HepG2 (cell line): ENCODE data around the gene ENGASE. TPM values are rescaled to one million over a fixed set of nuclear protein-coding genes. Genes with fewer than 3 reads are reported as not detected.

ENCODE experiments used
- ATAC-seq: fragments of 200-7000 bp; cut with Tn5 transposase; 3 replicates; pipeline ENCODE4 v1.9.1; 2020; ENCODE audit warnings: mild to moderate bottlenecking, moderate library complexity
- BruUV-seq: library from RNA; stranded (reverse); fragments of 400-500 nt; replicated peaks from 2 replicates; lab custom pipeline; 2021; lab: Mats Ljungman, UMichigan
- CTCF ChIA-PET: fragments of 300-600 bp; formaldehyde crosslinking; extraction: SDS; loops from one replicate; lab custom pipeline; 2021; ENCODE audit warnings: low total read pairs, inconsistent platforms, low intra/inter-chr PET ratio; lab: Yijun Ruan, JAX
- POLR2A ChIA-PET: fragments of 350-600 bp; sonication (Branson Sonifier 250); formaldehyde crosslinking; loops from one replicate; lab custom pipeline; 2020; ENCODE audit warnings: antibody characterized with exemption, inconsistent platforms; lab: Yijun Ruan, JAX
- DNase-seq: peaks from one replicate; pipeline ENCODE4 v3.0.0-alpha.2; 2015; ENCODE audit warnings: low spot score
- FAIRE-seq: peaks from 3 replicates; lab custom pipeline; 2011; peaks lifted over from hg19 to GRCh38; lab: Jason Lieb, UNC
- H2AFZ ChIP-seq: one replicate; pipeline ENCODE4 v1.6.1; 2011; ENCODE audit warnings: low read length, inconsistent platforms
- H3K27ac ChIP-seq: fragments of 300-600 bp; 3 replicates; pipeline ENCODE4 v1.8.0; 2011; ENCODE audit warnings: mixed run types, mild to moderate bottlenecking, mixed read lengths, low read length, inconsistent platforms; ENCODE audit not compliant: insufficient read depth; ENCODE audit errors: extremely low read length
- H3K27me3 ChIP-seq, 2 experiments: fragments of 200-600 bp in 1 of 2; 2 replicates in 1 of 2; 3 replicates in 1 of 2; pipeline versions ENCODE4 v1.6.0 to v1.8.0; 2011; ENCODE audit warnings: low read length in 2 of 2, mild to moderate bottlenecking in 2 of 2, moderate library complexity in 2 of 2, inconsistent platforms in 1 of 2; ENCODE audit not compliant: insufficient read depth in 2 of 2, control insufficient read depth in 1 of 2
- H3K36me3 ChIP-seq, 2 experiments: fragments of 200-600 bp in 1 of 2; replicated peaks in 1 of 2; 2 replicates in 1 of 2; 3 replicates in 1 of 2; pipeline versions ENCODE4 v1.5.1 to v1.8.0; 2011; ENCODE audit warnings: low read length in 2 of 2, inconsistent platforms in 1 of 2; ENCODE audit not compliant: insufficient read depth in 2 of 2, control insufficient read depth in 1 of 2
- H3K4me1 ChIP-seq: 2 replicates; pipeline ENCODE4 v1.5.1; 2012; ENCODE audit warnings: low read length, inconsistent platforms; ENCODE audit not compliant: insufficient read depth
- H3K4me2 ChIP-seq: 2 replicates; pipeline ENCODE4 v1.6.0; 2011; ENCODE audit warnings: low read depth, low read length, inconsistent platforms
- H3K4me3 ChIP-seq, 3 experiments: fragments of 200-600 bp in 1 of 3; sonication (generic), shearing (Covaris generic) in 1 of 3; replicated peaks in 1 of 3; 2 replicates each; pipeline ENCODE4 v1.5.1; 2011 to 2016; ENCODE audit warnings: low read length in 3 of 3, inconsistent platforms in 2 of 3, low read depth in 2 of 3, mild to moderate bottlenecking in 2 of 3, control low read depth in 1 of 3, mixed read lengths in 1 of 3; ENCODE audit not compliant: insufficient read depth in 1 of 3
- H3K79me2 ChIP-seq: one replicate; pipeline ENCODE4 v1.6.1; 2011; ENCODE audit warnings: low read length, inconsistent platforms; ENCODE audit not compliant: insufficient read depth
- H3K9ac ChIP-seq: 2 replicates; pipeline ENCODE4 v1.6.0; 2011; ENCODE audit warnings: mild to moderate bottlenecking, low read depth, low read length, inconsistent platforms; ENCODE audit not compliant: insufficient read depth
- H3K9me3 ChIP-seq: 2 replicates; pipeline ENCODE4 v1.5.1; 2012; ENCODE audit warnings: mild to moderate bottlenecking, low read length
- H4K20me1 ChIP-seq: 2 replicates; pipeline ENCODE4 v1.6.0; 2011; ENCODE audit warnings: inconsistent platforms, mild to moderate bottlenecking, low read length, moderate library complexity; ENCODE audit not compliant: insufficient read depth
- AKAP8 ChIP-seq: sonication (generic); formaldehyde crosslinking; IDR thresholded peaks from 2 replicates; pipeline ENCODE4 v1.5.1; 2020; ENCODE audit warnings: mild to moderate bottlenecking, missing genetic modification reagents
- FOXK1 ChIP-seq: sonication (generic); formaldehyde crosslinking; IDR thresholded peaks from 2 replicates; pipeline ENCODE4 v1.4.0; 2020; ENCODE audit warnings: low read depth, missing genetic modification reagents, borderline replicate concordance
- GATAD1 ChIP-seq: IDR thresholded peaks from 2 replicates; pipeline ENCODE4 v1.6.1; 2016; ENCODE audit warnings: missing genetic modification reagents, missing compliant biosample characterization
- HHEX ChIP-seq: IDR thresholded peaks from 2 replicates; pipeline ENCODE4 v1.6.1; 2016; ENCODE audit warnings: control low read depth
- JARID2 ChIP-seq: sonication (generic); formaldehyde crosslinking; IDR thresholded peaks from 2 replicates; pipeline ENCODE4 v1.8.1; 2023; ENCODE audit warnings: missing genetic modification reagents, inconsistent platforms; ENCODE audit not compliant: insufficient replicate concordance
- RFX1 ChIP-seq: fragments of 450-650 bp; IDR thresholded peaks from 2 replicates; pipeline ENCODE4 v1.6.1; 2017
- TBX2 ChIP-seq: sonication (generic); formaldehyde crosslinking; IDR thresholded peaks from 2 replicates; pipeline ENCODE4 v1.5.0; 2020; ENCODE audit warnings: missing genetic modification reagents, mild to moderate bottlenecking, borderline replicate concordance
- ZNF441 ChIP-seq: sonication (generic); formaldehyde crosslinking; IDR thresholded peaks from 2 replicates; pipeline ENCODE4 v1.7.0; 2021; ENCODE audit warnings: missing genetic modification reagents, borderline replicate concordance
- ZZZ3 ChIP-seq: sonication (generic); formaldehyde crosslinking; IDR thresholded peaks from 2 replicates; pipeline ENCODE4 v1.4.0; 2020; ENCODE audit warnings: missing genetic modification reagents, mild to moderate bottlenecking, borderline replicate concordance
- WGBS: methylation state at CpG from one replicate; pipeline ENCODE4 v1.1.6; 2017; ENCODE audit warnings: low lambda C conversion rate; 5-methylcytosine and 5-hydroxymethylcytosine counted together
- in situ Hi-C: cut with HindIII; loops from 2 replicates; pipeline ENCODE4 v1.10.0; 2017; ENCODE audit warnings: low pct_unique_long_range_greater_than_20kb; ENCODE audit not compliant: extremely low pct_ligation_motif_present
- intact Hi-C: fragments of 100-400 bp; cut with micrococcal nuclease; formaldehyde crosslinking; loops from one replicate; pipeline ENCODE4 v1.10.0; 2022; ENCODE audit not compliant: unreplicated experiment
- polyA plus RNA-seq, 8 experiments: library from polyadenylated mRNA; depleted of rRNA in 3 of 8; stranded (reverse) in 7 of 8; unstranded in 1 of 8; fragments of >200 nt; fragmentation: Illumina TruSeq in 4 of 8; extraction: Trizol in 4 of 8; gene quantifications; 2 replicates each; pipeline versions ENCODE4 v1.2.1 to v1.2.3, GENCODE V29; 2011 to 2016; ENCODE audit warnings: low read depth in 4 of 8, missing spikeins in 1 of 8, mixed read lengths in 1 of 8; ENCODE audit not compliant: insufficient read depth in 1 of 8
- total RNA-seq, 5 experiments: library from RNA; depleted of rRNA; stranded (reverse); fragments of >200 nt; fragmentation: Illumina TruSeq; extraction: Trizol; gene quantifications; 2 replicates each; pipeline ENCODE4 v1.2.3, GENCODE V29; 2016; ENCODE audit warnings: low read depth in 1 of 5

ENGASE gene
- total and polyA plus RNA-seq, 2 of the 13 experiments (the other 11 are each of a cell fraction or from before 2014, with no cell fraction given): 10.6 to 18.1 TPM

GRCh38 chr17:79091226-79091670 is 16.6 kb downstream of the ENGASE start:
- H3K79me2 ChIP-seq: no peaks in the 10 kb centered on the region
- no peak overlapping the region for H2AFZ ChIP-seq
- no peak overlapping the region for H3K27ac ChIP-seq
- FAIRE-seq (no peak), ATAC-seq (0 out of 3 replicates have a peak, but pooled peaks have one; percentile 1), DNase-seq (no peak)
- peaks cover 11% of the 10 kb centered on the region; the same call in 1 of the 2 replicates for H4K20me1 ChIP-seq
- intact Hi-C loops (no loop called here), in situ Hi-C loops (no loop called here)
- H3K9me3 ChIP-seq: no peaks in the 10 kb centered on the region
- no peaks in the 10 kb centered on the region for H3K4me1 ChIP-seq
- ChIA-PET CTCF (no interaction called here), POLR2A (no interaction called here)
- 27% methylated on average over 2 of the region's 10 CpGs for WGBS
- no peak overlapping the region for H3K9ac ChIP-seq
- H3K4me3 ChIP-seq: no peak overlapping the region
- H3K36me3 ChIP-seq: peaks cover 0 to 2% of the 10 kb centered on the region in 2 experiments; a peak in 2 of 5 replicates
- no TSS peak for BruUV-seq
- H3K27me3 ChIP-seq: peaks cover 27 to 57% of the 10 kb centered on the region in 2 experiments
- H3K4me2 ChIP-seq: no peak overlapping the region
- 0 out of 2 replicates have a peak, but pooled peaks have one; percentile 10 for TF ChIP-seq AKAP8 (CRISPR knock-in tag)
- TF ChIP-seq GATAD1 (CRISPR knock-in tag): no peak

- intact Hi-C loops: no loop called here
- H3K9me3 ChIP-seq: no peaks in the 10 kb centered on the region
- TF ChIP-seq ZZZ3 (no peak), JARID2 (CRISPR knock-in tag) (no peak), TBX2 (CRISPR knock-in tag) (no peak), ZNF441 (CRISPR knock-in tag) (no peak), RFX1 (peak; percentile 50), HHEX (CRISPR knock-in tag) (no peak), FOXK1 (CRISPR knock-in tag) (no peak)
- no peak for DNase-seq
- in situ Hi-C loops: no loop called here
- WGBS: 14% methylated on average over 4 of the region's 4 CpGs
- no peaks in the 10 kb centered on the region for H3K4me1 ChIP-seq
- no peaks in the 10 kb centered on the region for H3K79me2 ChIP-seq
- no peak overlapping the region for H3K4me3 ChIP-seq
- no peak overlapping the region for H3K27ac ChIP-seq
- no peak overlapping the region for H2AFZ ChIP-seq
- no peak overlapping the region for H3K4me2 ChIP-seq
- FAIRE-seq: no peak
- no peak for ATAC-seq
- BruUV-seq: no TSS peak
- POLR2A ChIA-PET: no interaction called here
- H3K36me3 ChIP-seq: no peaks in the 10 kb centered on the region
- H4K20me1 ChIP-seq: peaks cover 7% of the 10 kb centered on the region; the same call in 1 of the 2 replicates
- H3K9ac ChIP-seq: no peak overlapping the region
- CTCF ChIA-PET: no interaction called here
- peaks cover 31 to 68% of the 10 kb centered on the region in 2 experiments for H3K27me3 ChIP-seq
Observed at GRCh38 chr17:79092567-79092966, 17.9 kb downstream of the ENGASE start.
